GM23338 (cell line): ENCODE results near the gene ZNF438. TPM values are rescaled to one million over a fixed set of nuclear protein-coding genes. Genes with fewer than 3 reads are reported as not detected.

ENCODE experiments used
- ATAC-seq: fragments of 200-7000 bp; cut with Tn5 transposase; 3 replicates; pipeline ENCODE4 v1.9.1; 2020
- DNase-seq: peaks from one replicate; pipeline ENCODE4 v3.0.0-alpha.2; 2015; ENCODE audit warnings: low spot score
- H2AFZ ChIP-seq: fragments of 200-600 bp; sonication (generic); 2 replicates; pipeline ENCODE4 v1.8.0; 2016; ENCODE audit warnings: antibody characterized with exemption, mild to moderate bottlenecking, moderate library complexity
- H3F3A ChIP-seq: fragments of 200-600 bp; sonication (generic); replicated peaks from 2 replicates; pipeline ENCODE4 v1.8.0; 2017; ENCODE audit warnings: antibody characterized with exemption, mixed run types, low read depth
- H3K27ac ChIP-seq: fragments of 200-600 bp; sonication (generic); 2 replicates; pipeline ENCODE4 v1.6.1; 2016; ENCODE audit warnings: low read depth
- H3K27me3 ChIP-seq: fragments of 200-600 bp; sonication (generic); 2 replicates; pipeline ENCODE4 v1.8.0; 2016; ENCODE audit warnings: mild to moderate bottlenecking, mixed run types, moderate library complexity; ENCODE audit not compliant: insufficient read depth
- H3K36me3 ChIP-seq: fragments of 200-600 bp; sonication (generic); 2 replicates; pipeline ENCODE4 v1.8.0; 2016; ENCODE audit warnings: mild to moderate bottlenecking; ENCODE audit not compliant: insufficient read depth
- H3K4me1 ChIP-seq: fragments of 200-600 bp; sonication (generic); 2 replicates; pipeline ENCODE4 v1.8.0; 2016; ENCODE audit warnings: mild to moderate bottlenecking, moderate library complexity; ENCODE audit not compliant: insufficient read depth
- H3K4me2 ChIP-seq: fragments of 200-600 bp; sonication (generic); 2 replicates; pipeline ENCODE4 v1.7.1; 2017; ENCODE audit warnings: mixed run types
- H3K4me3 ChIP-seq: fragments of 200-600 bp; sonication (generic); 2 replicates; pipeline ENCODE4 v1.6.1; 2016; ENCODE audit warnings: mixed run types
- H3K79me2 ChIP-seq: fragments of 200-600 bp; sonication (generic); replicated peaks from 2 replicates; pipeline ENCODE4 v1.8.0; 2017; ENCODE audit warnings: mild to moderate bottlenecking; ENCODE audit not compliant: insufficient read depth
- H3K9me2 ChIP-seq: fragments of 200-600 bp; sonication (generic); 2 replicates; pipeline ENCODE4 v1.8.0; 2017; ENCODE audit not compliant: insufficient read depth
- H4K20me1 ChIP-seq: fragments of 200-600 bp; sonication (generic); replicated peaks from 2 replicates; pipeline ENCODE4 v1.8.0; 2017; ENCODE audit warnings: mild to moderate bottlenecking; ENCODE audit not compliant: insufficient read depth
- H3K27ac Mint-ChIP-seq: 2 replicates; pipeline ENCODE4 v1.8.0; 2020; ENCODE audit warnings: inconsistent platforms, mild to moderate bottlenecking, moderate library complexity, mixed read lengths
- H3K27me3 Mint-ChIP-seq: 3 replicates; pipeline ENCODE4 v1.8.0; 2022; ENCODE audit warnings: low read depth, mild to moderate bottlenecking, moderate library complexity, mixed read lengths, inconsistent platforms; ENCODE audit not compliant: insufficient read depth, poor library complexity
- H3K36me3 Mint-ChIP-seq: 3 replicates; pipeline ENCODE4 v1.8.0; 2021; ENCODE audit warnings: low read depth, mild to moderate bottlenecking, inconsistent platforms, moderate library complexity, mixed read lengths
- H3K4me1 Mint-ChIP-seq: 3 replicates; pipeline ENCODE4 v1.8.0; 2020; ENCODE audit warnings: mild to moderate bottlenecking, inconsistent platforms, mixed read lengths
- H3K4me3 Mint-ChIP-seq: 3 replicates; pipeline ENCODE4 v1.8.0; 2021; ENCODE audit warnings: moderate library complexity, mild to moderate bottlenecking, inconsistent platforms, mixed read lengths
- H3K9me3 Mint-ChIP-seq: 3 replicates; pipeline ENCODE4 v1.8.0; 2020; ENCODE audit warnings: moderate library complexity, mild to moderate bottlenecking, inconsistent platforms, mixed read lengths
- CREB1 ChIP-seq: fragments of 250-450 bp; sonication (Bioruptor Pico); IDR thresholded peaks from 2 replicates; pipeline ENCODE4 v1.5.0; 2020; ENCODE audit warnings: low read depth, mild to moderate bottlenecking, moderate library complexity
- CTCF ChIP-seq, 2 experiments: fragments of 200-600 bp in 1 of 2; sonication (generic) in 1 of 2; conservative IDR thresholded peaks; 2 replicates each; pipeline versions ENCODE4 v1.5.1 to v1.6.1; 2016 to 2017; ENCODE audit warnings: antibody characterized with exemption in 2 of 2, low read depth in 2 of 2, mild to moderate bottlenecking in 2 of 2, moderate library complexity in 1 of 2
- ETS1 ChIP-seq: IDR thresholded peaks from 2 replicates; pipeline ENCODE4 v1.6.1; 2016; ENCODE audit warnings: antibody characterized with exemption
- EZH2 ChIP-seq: fragments of 200-600 bp; sonication (generic); IDR thresholded peaks from one replicate; pipeline ENCODE4 v1.8.0; 2017; ENCODE audit warnings: antibody characterized with exemption, mild to moderate bottlenecking, low read depth; ENCODE audit not compliant: unreplicated experiment
- EZH2phosphoT487 ChIP-seq: fragments of 200-600 bp; sonication (generic); IDR thresholded peaks from one replicate; pipeline ENCODE4 v1.8.1; 2018; ENCODE audit warnings: antibody characterized with exemption; ENCODE audit not compliant: unreplicated experiment
- NANOG ChIP-seq: IDR thresholded peaks from 2 replicates; pipeline ENCODE4 v1.6.1; 2016; ENCODE audit warnings: antibody characterized with exemption, borderline replicate concordance
- POLR2AphosphoS5 ChIP-seq: IDR thresholded peaks from 2 replicates; pipeline ENCODE4 v1.6.1; 2016; ENCODE audit warnings: antibody characterized with exemption, low read depth
- REST ChIP-seq: IDR thresholded peaks from one replicate; pipeline ENCODE4 v1.6.1; 2018; ENCODE audit warnings: antibody characterized with exemption; ENCODE audit not compliant: unreplicated experiment
- ZNF114 ChIP-seq: fragments of 250-450 bp; sonication (Bioruptor Pico); IDR thresholded peaks from 2 replicates; pipeline ENCODE4 v1.5.0; 2020; ENCODE audit warnings: mild to moderate bottlenecking, moderate library complexity
- polyA plus RNA-seq: library from polyadenylated mRNA; unstranded; fragments of >200 nt; fragmentation: Nextera tagmentation; extraction: Ambion mirVana; gene quantifications from 2 replicates; pipeline ENCODE4 v1.2.1, GENCODE V29; 2016
- total RNA-seq: library from RNA; depleted of rRNA; stranded (reverse); fragments of >200 nt; shearing (Covaris generic); gene quantifications from 2 replicates; pipeline ENCODE4 v1.2.3, GENCODE V29; 2014
- TF ChIP-seq, protein P1 (sequence below): fragments of 250-450 bp; sonication (Bioruptor Pico); IDR thresholded peaks from 2 replicates; pipeline ENCODE4 v1.5.0; 2020; ENCODE audit warnings: mild to moderate bottlenecking, moderate library complexity

ZNF438 gene
- total and polyA plus RNA-seq, 2 experiments from 2014 or later = 0.91 to 0.94 TPM

- TF ChIP-seq EZH2phosphoT487 (no peak), ZNF114 (CRISPR knock-in tag) (no peak), ETS1 (no peak), CREB1 (no peak), REST (no peak), POLR2AphosphoS5 (no peak), EZH2 (no peak), CTCF (conservative IDR thresholded peaks at IDR 0.05; ENCODE audit: low read depth in 2 of 2) (no peak), NANOG (no peak)
- TF ChIP-seq, protein P1, sequence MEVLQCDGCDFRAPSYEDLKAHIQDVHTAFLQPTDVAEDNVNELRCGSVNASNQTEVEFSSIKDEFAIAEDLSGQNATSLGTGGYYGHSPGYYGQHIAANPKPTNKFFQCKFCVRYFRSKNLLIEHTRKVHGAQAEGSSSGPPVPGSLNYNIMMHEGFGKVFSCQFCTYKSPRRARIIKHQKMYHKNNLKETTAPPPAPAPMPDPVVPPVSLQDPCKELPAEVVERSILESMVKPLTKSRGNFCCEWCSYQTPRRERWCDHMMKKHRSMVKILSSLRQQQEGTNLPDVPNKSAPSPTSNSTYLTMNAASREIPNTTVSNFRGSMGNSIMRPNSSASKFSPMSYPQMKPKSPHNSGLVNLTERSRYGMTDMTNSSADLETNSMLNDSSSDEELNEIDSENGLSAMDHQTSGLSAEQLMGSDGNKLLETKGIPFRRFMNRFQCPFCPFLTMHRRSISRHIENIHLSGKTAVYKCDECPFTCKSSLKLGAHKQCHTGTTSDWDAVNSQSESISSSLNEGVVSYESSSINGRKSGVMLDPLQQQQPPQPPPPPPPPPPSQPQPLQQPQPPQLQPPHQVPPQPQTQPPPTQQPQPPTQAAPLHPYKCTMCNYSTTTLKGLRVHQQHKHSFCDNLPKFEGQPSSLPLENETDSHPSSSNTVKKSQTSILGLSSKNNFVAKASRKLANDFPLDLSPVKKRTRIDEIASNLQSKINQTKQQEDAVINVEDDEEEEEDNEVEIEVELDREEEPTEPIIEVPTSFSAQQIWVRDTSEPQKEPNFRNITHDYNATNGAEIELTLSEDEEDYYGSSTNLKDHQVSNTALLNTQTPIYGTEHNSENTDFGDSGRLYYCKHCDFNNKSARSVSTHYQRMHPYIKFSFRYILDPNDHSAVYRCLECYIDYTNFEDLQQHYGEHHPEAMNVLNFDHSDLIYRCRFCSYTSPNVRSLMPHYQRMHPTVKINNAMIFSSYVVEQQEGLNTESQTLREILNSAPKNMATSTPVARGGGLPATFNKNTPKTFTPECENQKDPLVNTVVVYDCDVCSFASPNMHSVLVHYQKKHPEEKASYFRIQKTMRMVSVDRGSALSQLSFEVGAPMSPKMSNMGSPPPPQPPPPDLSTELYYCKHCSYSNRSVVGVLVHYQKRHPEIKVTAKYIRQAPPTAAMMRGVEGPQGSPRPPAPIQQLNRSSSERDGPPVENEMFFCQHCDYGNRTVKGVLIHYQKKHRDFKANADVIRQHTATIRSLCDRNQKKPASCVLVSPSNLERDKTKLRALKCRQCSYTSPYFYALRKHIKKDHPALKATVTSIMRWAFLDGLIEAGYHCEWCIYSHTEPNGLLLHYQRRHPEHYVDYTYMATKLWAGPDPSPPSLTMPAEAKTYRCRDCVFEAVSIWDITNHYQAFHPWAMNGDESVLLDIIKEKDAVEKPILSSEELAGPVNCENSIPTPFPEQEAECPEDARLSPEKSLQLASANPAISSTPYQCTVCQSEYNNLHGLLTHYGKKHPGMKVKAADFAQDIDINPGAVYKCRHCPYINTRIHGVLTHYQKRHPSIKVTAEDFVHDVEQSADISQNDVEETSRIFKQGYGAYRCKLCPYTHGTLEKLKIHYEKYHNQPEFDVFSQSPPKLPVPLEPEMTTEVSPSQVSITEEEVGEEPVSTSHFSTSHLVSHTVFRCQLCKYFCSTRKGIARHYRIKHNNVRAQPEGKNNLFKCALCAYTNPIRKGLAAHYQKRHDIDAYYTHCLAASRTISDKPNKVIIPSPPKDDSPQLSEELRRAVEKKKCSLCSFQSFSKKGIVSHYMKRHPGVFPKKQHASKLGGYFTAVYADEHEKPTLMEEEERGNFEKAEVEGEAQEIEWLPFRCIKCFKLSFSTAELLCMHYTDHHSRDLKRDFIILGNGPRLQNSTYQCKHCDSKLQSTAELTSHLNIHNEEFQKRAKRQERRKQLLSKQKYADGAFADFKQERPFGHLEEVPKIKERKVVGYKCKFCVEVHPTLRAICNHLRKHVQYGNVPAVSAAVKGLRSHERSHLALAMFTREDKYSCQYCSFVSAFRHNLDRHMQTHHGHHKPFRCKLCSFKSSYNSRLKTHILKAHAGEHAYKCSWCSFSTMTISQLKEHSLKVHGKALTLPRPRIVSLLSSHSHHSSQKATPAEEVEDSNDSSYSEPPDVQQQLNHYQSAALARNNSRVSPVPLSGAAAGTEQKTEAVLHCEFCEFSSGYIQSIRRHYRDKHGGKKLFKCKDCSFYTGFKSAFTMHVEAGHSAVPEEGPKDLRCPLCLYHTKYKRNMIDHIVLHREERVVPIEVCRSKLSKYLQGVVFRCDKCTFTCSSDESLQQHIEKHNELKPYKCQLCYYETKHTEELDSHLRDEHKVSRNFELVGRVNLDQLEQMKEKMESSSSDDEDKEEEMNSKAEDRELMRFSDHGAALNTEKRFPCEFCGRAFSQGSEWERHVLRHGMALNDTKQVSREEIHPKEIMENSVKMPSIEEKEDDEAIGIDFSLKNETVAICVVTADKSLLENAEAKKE (CRISPR knock-in tag) = no peak
- DNase-seq = no peak
- H3K4me3 ChIP-seq = no peak overlapping the region
- H3K27me3 ChIP-seq = no peaks in the 10 kb centered on the region
- no peaks in the 10 kb centered on the region for H3F3A ChIP-seq
- H3K27ac Mint-ChIP-seq = no peak overlapping the region
- no peak overlapping the region for H3K4me2 ChIP-seq
- H3K36me3 ChIP-seq = no peaks in the 10 kb centered on the region
- H3K4me1 Mint-ChIP-seq = peaks cover 38% of the 10 kb centered on the region
- H4K20me1 ChIP-seq = no peaks in the 10 kb centered on the region
- H3K36me3 Mint-ChIP-seq = no peaks in the 10 kb centered on the region
- no peaks in the 10 kb centered on the region for H3K27me3 Mint-ChIP-seq
- H3K27ac ChIP-seq = no peak overlapping the region
- no peaks in the 10 kb centered on the region for H3K9me3 Mint-ChIP-seq
- peaks cover 8% of the 10 kb centered on the region for H3K4me1 ChIP-seq
- no peak overlapping the region for H3K4me3 Mint-ChIP-seq
- no peak for ATAC-seq
- no peaks in the 10 kb centered on the region for H3K79me2 ChIP-seq
- H2AFZ ChIP-seq = no peak overlapping the region
- H3K9me2 ChIP-seq = no peaks in the 10 kb centered on the region
Observed at GRCh38 chr10:30834153-30834552, 197.5 kb downstream of the ZNF438 start.
